WTC11 (cell line): ENCODE measurements around the gene C14orf132. TPM values are rescaled to one million over a fixed set of nuclear protein-coding genes. Genes with fewer than 3 reads are reported as not detected.

ENCODE experiments used
- ATAC-seq: fragments of 200-7000 bp; cut with Tn5 transposase; 2 replicates; pipeline ENCODE4 v1.10.0; 2021; ENCODE audit warnings: mild to moderate bottlenecking, moderate library complexity
- Bru-seq: library from RNA; stranded (reverse); fragments of 400-500 nt; gene quantifications from one replicate; lab custom pipeline; 2021; lab: Mats Ljungman, UMichigan
- CTCF ChIA-PET: fragments of 300-600 bp; sonication (Branson Sonifier 250); formaldehyde crosslinking; loops from one replicate; lab custom pipeline; 2021; ENCODE audit warnings: antibody characterized with exemption; lab: Charles Lee
- POLR2A ChIA-PET: fragments of 350-600 bp; sonication (Branson Sonifier 250); formaldehyde crosslinking; loops from one replicate; lab custom pipeline; 2021; ENCODE audit warnings: antibody characterized with exemption; lab: Charles Lee
- DNase-seq: peaks from one replicate; pipeline ENCODE4 v3.0.0; 2021; ENCODE audit warnings: low spot score
- H3K27ac Mint-ChIP-seq: 2 replicates; pipeline ENCODE4 v1.8.0; 2021; ENCODE audit warnings: mixed read lengths
- H3K27me3 Mint-ChIP-seq: 2 replicates; pipeline ENCODE4 v1.8.0; 2021; ENCODE audit warnings: low read depth, mild to moderate bottlenecking, moderate library complexity, mixed read lengths
- H3K36me3 Mint-ChIP-seq: 2 replicates; pipeline ENCODE4 v1.8.0; 2021; ENCODE audit warnings: mixed read lengths
- H3K4me1 Mint-ChIP-seq: 2 replicates; pipeline ENCODE4 v1.8.0; 2022; ENCODE audit warnings: mixed read lengths
- H3K4me3 Mint-ChIP-seq: 2 replicates; pipeline ENCODE4 v1.8.0; 2021; ENCODE audit warnings: mild to moderate bottlenecking, moderate library complexity, mixed read lengths
- H3K9me3 Mint-ChIP-seq: 2 replicates; pipeline ENCODE4 v1.8.0; 2021; ENCODE audit warnings: mixed read lengths
- ATF1 ChIP-seq: sonication (generic); formaldehyde crosslinking; IDR thresholded peaks from 2 replicates; pipeline ENCODE4 v1.8.1; 2023; ENCODE audit warnings: mild to moderate bottlenecking, moderate library complexity, missing genetic modification reagents
- ETV6 ChIP-seq: sonication (generic); formaldehyde crosslinking; IDR thresholded peaks from 2 replicates; pipeline ENCODE4 v1.8.1; 2022; ENCODE audit warnings: mild to moderate bottlenecking, missing genetic modification reagents
- FOXK1 ChIP-seq: sonication (generic); formaldehyde crosslinking; IDR thresholded peaks from 2 replicates; pipeline ENCODE4 v1.8.0; 2022; ENCODE audit warnings: mild to moderate bottlenecking, moderate library complexity, missing genetic modification reagents
- KAT7 ChIP-seq: sonication (generic); formaldehyde crosslinking; IDR thresholded peaks from 2 replicates; pipeline ENCODE4 v1.8.1; 2023; ENCODE audit warnings: missing genetic modification reagents, mild to moderate bottlenecking, borderline replicate concordance
- SMAD4 ChIP-seq: sonication (generic); formaldehyde crosslinking; IDR thresholded peaks from 2 replicates; pipeline ENCODE4 v1.8.0; 2022; ENCODE audit warnings: mild to moderate bottlenecking, missing genetic modification reagents
- TEAD1 ChIP-seq: sonication (generic); formaldehyde crosslinking; IDR thresholded peaks from 2 replicates; pipeline ENCODE4 v1.8.0; 2022; ENCODE audit warnings: mild to moderate bottlenecking, missing genetic modification reagents
- ZNF263 ChIP-seq: sonication (generic); formaldehyde crosslinking; IDR thresholded peaks from 2 replicates; pipeline ENCODE4 v1.8.1; 2022; ENCODE audit warnings: low read depth, mild to moderate bottlenecking, moderate library complexity, missing genetic modification reagents
- long read RNA-seq, 3 experiments: library from RNA in 1 of 3; library from capped mRNA in 1 of 3; library from polyadenylated mRNA in 1 of 3; unstranded in 2 of 3; stranded (forward) in 1 of 3; transcript quantifications; one replicate each; pipeline ENCODE4 v2.0.0, GENCODE V29; 2021
- total RNA-seq: library from RNA; stranded (reverse); gene quantifications from 3 replicates; pipeline ENCODE4 v1.2.3, GENCODE V29; 2021
- TF ChIP-seq, protein P1 (sequence below): sonication (generic); formaldehyde crosslinking; IDR thresholded peaks from 2 replicates; pipeline ENCODE4 v1.8.1; 2022; ENCODE audit warnings: mild to moderate bottlenecking, moderate library complexity, missing genetic modification reagents
- TF ChIP-seq, protein P2 (sequence below): sonication (generic); formaldehyde crosslinking; IDR thresholded peaks from 2 replicates; pipeline ENCODE4 v1.8.1; 2023; ENCODE audit warnings: mild to moderate bottlenecking, missing genetic modification reagents, moderate library complexity
- TF ChIP-seq, protein P3 (sequence below): sonication (generic); formaldehyde crosslinking; IDR thresholded peaks from 2 replicates; pipeline ENCODE4 v1.8.0; 2022; ENCODE audit warnings: mild to moderate bottlenecking, missing genetic modification reagents
- TF ChIP-seq, protein P4 (sequence below): sonication (generic); formaldehyde crosslinking; IDR thresholded peaks from 2 replicates; pipeline ENCODE4 v1.8.1; 2023; ENCODE audit warnings: mild to moderate bottlenecking, missing genetic modification reagents
- TF ChIP-seq, protein P5 (sequence below): fragments of 250-450 bp; sonication (Bioruptor Pico); IDR thresholded peaks from 2 replicates; pipeline ENCODE4 v1.9.0; 2021; ENCODE audit warnings: mild to moderate bottlenecking
- TF ChIP-seq, protein P6 (sequence below): fragments of 250-450 bp; sonication (Bioruptor Pico); IDR thresholded peaks from 2 replicates; pipeline ENCODE4 v2.1.2; 2022; ENCODE audit warnings: mild to moderate bottlenecking, moderate library complexity
- TF ChIP-seq, protein P7 (sequence below): sonication (generic); formaldehyde crosslinking; IDR thresholded peaks from 2 replicates; pipeline ENCODE4 v1.8.1; 2023; ENCODE audit warnings: mild to moderate bottlenecking, missing genetic modification reagents
- TF ChIP-seq, protein P8 (sequence below): fragments of 200-600 bp; IDR thresholded peaks from 2 replicates; pipeline ENCODE4 v1.8.0; 2022; ENCODE audit warnings: antibody characterized with exemption
- TF ChIP-seq, protein P9 (sequence below): sonication (generic); formaldehyde crosslinking; IDR thresholded peaks from 2 replicates; pipeline ENCODE4 v1.8.0; 2022; ENCODE audit warnings: mild to moderate bottlenecking, missing genetic modification reagents

The C14orf132 gene
- total RNA-seq (14.1 to 17.6 TPM (median 16.0 TPM) in 3 replicates), Bru-seq, nascent RNA (percentile 64 among the genes with signal in this experiment)
- long read RNA-seq, experiment 1, full-length matches to known transcripts, result 30 of 63 reads
- long read RNA-seq, experiment 1, partial matches to known transcripts, result 0 of 63 reads
- long read RNA-seq, experiment 1, other reads (novel, unspliced or antisense), result 33 of 63 reads
- long read RNA-seq, experiment 2, full-length matches to known transcripts, result 4 of 18 reads
- long read RNA-seq, experiment 2, partial matches to known transcripts, result 0 of 18 reads
- long read RNA-seq, experiment 2, other reads (novel, unspliced or antisense), result 14 of 18 reads
- long read RNA-seq, experiment 3, partial matches to known transcripts, result 0 of 1 reads
- long read RNA-seq, experiment 3, other reads (novel, unspliced or antisense), result 1 of 1 reads

DNA sequence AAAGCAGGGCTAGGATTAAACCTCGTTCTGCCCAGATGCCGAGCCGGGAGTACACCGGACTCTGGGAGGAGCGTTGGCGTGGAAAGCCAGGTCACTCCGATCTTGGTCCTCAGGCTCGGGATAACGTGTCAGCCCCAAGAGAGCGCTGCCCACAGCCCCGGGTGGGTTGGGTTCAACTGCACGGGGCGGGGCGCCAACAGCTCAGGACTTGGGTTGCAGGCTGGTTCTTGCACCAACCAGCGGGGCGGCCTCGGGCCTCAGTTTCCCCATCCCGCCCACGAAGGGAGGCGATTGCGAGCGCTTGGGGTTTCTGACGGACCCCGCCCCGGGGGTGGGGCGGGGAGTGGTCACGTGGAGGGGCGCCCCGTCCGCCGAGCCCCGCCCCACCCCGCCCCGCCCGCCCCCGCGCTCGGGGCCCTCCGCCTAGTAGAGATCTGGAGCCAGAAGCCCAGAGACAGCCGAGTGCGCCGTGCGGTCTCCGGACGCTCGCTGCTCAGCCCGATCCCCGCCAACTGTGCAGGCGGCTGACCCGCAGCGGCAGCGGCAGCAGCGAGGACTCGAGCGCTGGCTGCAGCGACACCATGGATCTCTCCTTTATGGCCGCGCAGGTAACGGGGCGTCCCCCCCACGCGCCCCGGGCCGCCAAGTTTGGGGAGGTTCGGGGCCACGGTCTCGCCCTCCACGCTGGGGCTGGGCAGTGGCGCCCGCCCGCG, at the start of gene C14orf132:
TSS of gene C14orf132 (plus strand) at position 443 of the 713 bp plus-strand sequence. CDS start at position 582, 139 bp downstream.
- Mint-ChIP-seq H3K27me3 (peaks cover 57% of the 10 kb centered on the region), H3K9me3 (no peaks in the 10 kb centered on the region), H3K4me1 (peaks cover 25% of the 10 kb centered on the region), H3K36me3 (peaks cover 7% of the 10 kb centered on the region; the same call in 1 of the 2 replicates), H3K27ac (no peak within 1 kb of the TSS), H3K4me3 (peak within 1 kb of the TSS; percentile 81)
- ATAC-seq (peak; percentile 87), DNase-seq (peak; percentile 72)
- POLR2A ChIA-PET, result no interaction called here
- TF ChIP-seq, protein P1, sequence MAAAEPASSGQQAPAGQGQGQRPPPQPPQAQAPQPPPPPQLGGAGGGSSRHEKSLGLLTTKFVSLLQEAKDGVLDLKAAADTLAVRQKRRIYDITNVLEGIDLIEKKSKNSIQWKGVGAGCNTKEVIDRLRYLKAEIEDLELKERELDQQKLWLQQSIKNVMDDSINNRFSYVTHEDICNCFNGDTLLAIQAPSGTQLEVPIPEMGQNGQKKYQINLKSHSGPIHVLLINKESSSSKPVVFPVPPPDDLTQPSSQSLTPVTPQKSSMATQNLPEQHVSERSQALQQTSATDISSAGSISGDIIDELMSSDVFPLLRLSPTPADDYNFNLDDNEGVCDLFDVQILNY (CRISPR knock-in tag), result peak; percentile 6; the same call in 1 of the 2 replicates
- no peak for TF ChIP-seq SMAD4 (CRISPR knock-in tag)
- TF ChIP-seq, protein P2, sequence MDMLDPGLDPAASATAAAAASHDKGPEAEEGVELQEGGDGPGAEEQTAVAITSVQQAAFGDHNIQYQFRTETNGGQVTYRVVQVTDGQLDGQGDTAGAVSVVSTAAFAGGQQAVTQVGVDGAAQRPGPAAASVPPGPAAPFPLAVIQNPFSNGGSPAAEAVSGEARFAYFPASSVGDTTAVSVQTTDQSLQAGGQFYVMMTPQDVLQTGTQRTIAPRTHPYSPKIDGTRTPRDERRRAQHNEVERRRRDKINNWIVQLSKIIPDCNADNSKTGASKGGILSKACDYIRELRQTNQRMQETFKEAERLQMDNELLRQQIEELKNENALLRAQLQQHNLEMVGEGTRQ (CRISPR knock-in tag), result peak; percentile 89
- TF ChIP-seq, protein P3, sequence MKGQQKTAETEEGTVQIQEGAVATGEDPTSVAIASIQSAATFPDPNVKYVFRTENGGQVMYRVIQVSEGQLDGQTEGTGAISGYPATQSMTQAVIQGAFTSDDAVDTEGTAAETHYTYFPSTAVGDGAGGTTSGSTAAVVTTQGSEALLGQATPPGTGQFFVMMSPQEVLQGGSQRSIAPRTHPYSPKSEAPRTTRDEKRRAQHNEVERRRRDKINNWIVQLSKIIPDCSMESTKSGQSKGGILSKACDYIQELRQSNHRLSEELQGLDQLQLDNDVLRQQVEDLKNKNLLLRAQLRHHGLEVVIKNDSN (CRISPR knock-in tag), result peak; percentile 82
- TF ChIP-seq, protein P4, sequence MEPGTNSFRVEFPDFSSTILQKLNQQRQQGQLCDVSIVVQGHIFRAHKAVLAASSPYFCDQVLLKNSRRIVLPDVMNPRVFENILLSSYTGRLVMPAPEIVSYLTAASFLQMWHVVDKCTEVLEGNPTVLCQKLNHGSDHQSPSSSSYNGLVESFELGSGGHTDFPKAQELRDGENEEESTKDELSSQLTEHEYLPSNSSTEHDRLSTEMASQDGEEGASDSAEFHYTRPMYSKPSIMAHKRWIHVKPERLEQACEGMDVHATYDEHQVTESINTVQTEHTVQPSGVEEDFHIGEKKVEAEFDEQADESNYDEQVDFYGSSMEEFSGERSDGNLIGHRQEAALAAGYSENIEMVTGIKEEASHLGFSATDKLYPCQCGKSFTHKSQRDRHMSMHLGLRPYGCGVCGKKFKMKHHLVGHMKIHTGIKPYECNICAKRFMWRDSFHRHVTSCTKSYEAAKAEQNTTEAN, result 0 out of 2 replicates have a peak, but pooled peaks have one; percentile 18
- TF ChIP-seq ETV6, result peak; percentile 49; the same call in 1 of the 2 replicates
- TF ChIP-seq, protein P5, sequence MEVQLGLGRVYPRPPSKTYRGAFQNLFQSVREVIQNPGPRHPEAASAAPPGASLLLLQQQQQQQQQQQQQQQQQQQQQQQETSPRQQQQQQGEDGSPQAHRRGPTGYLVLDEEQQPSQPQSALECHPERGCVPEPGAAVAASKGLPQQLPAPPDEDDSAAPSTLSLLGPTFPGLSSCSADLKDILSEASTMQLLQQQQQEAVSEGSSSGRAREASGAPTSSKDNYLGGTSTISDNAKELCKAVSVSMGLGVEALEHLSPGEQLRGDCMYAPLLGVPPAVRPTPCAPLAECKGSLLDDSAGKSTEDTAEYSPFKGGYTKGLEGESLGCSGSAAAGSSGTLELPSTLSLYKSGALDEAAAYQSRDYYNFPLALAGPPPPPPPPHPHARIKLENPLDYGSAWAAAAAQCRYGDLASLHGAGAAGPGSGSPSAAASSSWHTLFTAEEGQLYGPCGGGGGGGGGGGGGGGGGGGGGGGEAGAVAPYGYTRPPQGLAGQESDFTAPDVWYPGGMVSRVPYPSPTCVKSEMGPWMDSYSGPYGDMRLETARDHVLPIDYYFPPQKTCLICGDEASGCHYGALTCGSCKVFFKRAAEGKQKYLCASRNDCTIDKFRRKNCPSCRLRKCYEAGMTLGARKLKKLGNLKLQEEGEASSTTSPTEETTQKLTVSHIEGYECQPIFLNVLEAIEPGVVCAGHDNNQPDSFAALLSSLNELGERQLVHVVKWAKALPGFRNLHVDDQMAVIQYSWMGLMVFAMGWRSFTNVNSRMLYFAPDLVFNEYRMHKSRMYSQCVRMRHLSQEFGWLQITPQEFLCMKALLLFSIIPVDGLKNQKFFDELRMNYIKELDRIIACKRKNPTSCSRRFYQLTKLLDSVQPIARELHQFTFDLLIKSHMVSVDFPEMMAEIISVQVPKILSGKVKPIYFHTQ, result no peak
- 0 out of 2 replicates have a peak, but pooled peaks have one; percentile 39 for TF ChIP-seq FOXK1
- TF ChIP-seq, protein P6, sequence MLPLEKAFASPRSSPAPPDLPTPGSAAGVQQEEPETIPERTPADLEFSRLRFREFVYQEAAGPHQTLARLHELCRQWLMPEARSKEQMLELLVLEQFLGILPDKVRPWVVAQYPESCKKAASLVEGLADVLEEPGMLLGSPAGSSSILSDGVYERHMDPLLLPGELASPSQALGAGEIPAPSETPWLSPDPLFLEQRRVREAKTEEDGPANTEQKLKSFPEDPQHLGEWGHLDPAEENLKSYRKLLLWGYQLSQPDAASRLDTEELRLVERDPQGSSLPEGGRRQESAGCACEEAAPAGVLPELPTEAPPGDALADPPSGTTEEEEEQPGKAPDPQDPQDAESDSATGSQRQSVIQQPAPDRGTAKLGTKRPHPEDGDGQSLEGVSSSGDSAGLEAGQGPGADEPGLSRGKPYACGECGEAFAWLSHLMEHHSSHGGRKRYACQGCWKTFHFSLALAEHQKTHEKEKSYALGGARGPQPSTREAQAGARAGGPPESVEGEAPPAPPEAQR (CRISPR knock-in tag), result no peak
- CTCF ChIA-PET, result interaction anchor here (0.7 to 2.7 kb wide), 9 partner anchors 10 to 477 kb away, joined by 3 to 16 read pairs (median 4); no protein-coding TSS in a partner anchor

DNA sequence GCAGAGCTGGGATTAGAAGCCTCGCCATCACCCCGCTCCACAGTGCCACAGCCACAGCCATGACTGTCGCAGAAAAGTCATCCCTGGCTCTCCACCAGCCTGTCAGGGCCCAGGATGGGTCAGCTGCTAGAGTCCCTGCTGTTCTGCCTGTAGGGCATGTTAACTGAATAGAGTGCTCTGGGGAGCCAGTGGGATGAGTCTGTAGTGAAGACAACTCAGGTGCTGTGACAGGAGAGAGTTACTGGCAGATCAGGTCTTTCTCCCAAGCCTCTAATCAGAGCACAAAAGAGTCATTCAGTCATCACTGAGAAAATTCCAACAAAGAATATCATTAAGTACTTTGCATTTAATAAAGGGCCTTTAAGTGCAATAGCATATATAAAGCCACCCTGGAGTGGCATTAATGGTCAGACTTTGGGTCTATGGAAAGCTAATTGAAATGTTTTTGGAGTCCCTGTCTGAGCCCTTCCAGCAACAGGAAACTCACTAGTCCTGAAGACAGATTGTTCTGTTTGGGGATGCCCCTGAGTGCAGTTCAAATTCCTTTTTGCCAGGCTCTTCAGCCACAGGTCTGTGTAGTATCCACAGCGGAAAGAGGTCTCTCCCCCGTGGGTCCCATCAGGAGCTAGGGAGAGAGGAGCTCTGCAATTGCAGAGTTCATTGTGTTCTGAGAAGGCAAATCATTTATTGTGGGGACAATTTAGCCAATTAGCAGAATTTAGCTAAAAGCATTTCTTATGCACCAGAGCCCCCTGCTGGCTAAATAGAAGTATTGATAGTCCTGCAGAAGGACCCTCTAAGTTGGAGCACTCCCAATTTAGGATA, 45.2 kb upstream of the C14orf132 start:
- peaks cover 39% of the 10 kb centered on the region for H3K36me3 Mint-ChIP-seq
- DNase-seq (no peak), ATAC-seq (peak; percentile 79)
- H3K4me1 Mint-ChIP-seq, result peaks cover 19% of the 10 kb centered on the region
- H3K27ac Mint-ChIP-seq, result peak overlapping the region; percentile 74; the same call in 1 of the 2 replicates
- H3K4me3 Mint-ChIP-seq, result no peak overlapping the region
- ChIA-PET CTCF (interaction anchor here (0.6 to 5.5 kb wide), 54 partner anchors 9 to 552 kb away, joined by 3 to 42 read pairs (median 5); partner anchors contain the start of genes TCL1B and TUNAR), POLR2A (interaction anchor here (1.4 kb wide), 1 partner anchor 430 kb away, joined by 4 read pairs; no protein-coding TSS in a partner anchor)
- H3K27me3 Mint-ChIP-seq, result peaks cover 9% of the 10 kb centered on the region
- TF ChIP-seq ATF1 (no peak), ETV6 (no peak), ZNF263 (CRISPR knock-in tag) (peak; percentile 20; the same call in 1 of the 2 replicates), TEAD1 (CRISPR knock-in tag) (peak; percentile 76; the same call in 1 of the 2 replicates), KAT7 (CRISPR knock-in tag) (no peak)
- TF ChIP-seq, protein P7, sequence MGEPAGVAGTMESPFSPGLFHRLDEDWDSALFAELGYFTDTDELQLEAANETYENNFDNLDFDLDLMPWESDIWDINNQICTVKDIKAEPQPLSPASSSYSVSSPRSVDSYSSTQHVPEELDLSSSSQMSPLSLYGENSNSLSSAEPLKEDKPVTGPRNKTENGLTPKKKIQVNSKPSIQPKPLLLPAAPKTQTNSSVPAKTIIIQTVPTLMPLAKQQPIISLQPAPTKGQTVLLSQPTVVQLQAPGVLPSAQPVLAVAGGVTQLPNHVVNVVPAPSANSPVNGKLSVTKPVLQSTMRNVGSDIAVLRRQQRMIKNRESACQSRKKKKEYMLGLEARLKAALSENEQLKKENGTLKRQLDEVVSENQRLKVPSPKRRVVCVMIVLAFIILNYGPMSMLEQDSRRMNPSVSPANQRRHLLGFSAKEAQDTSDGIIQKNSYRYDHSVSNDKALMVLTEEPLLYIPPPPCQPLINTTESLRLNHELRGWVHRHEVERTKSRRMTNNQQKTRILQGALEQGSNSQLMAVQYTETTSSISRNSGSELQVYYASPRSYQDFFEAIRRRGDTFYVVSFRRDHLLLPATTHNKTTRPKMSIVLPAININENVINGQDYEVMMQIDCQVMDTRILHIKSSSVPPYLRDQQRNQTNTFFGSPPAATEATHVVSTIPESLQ (CRISPR knock-in tag), result no peak
- TF ChIP-seq, protein P8, sequence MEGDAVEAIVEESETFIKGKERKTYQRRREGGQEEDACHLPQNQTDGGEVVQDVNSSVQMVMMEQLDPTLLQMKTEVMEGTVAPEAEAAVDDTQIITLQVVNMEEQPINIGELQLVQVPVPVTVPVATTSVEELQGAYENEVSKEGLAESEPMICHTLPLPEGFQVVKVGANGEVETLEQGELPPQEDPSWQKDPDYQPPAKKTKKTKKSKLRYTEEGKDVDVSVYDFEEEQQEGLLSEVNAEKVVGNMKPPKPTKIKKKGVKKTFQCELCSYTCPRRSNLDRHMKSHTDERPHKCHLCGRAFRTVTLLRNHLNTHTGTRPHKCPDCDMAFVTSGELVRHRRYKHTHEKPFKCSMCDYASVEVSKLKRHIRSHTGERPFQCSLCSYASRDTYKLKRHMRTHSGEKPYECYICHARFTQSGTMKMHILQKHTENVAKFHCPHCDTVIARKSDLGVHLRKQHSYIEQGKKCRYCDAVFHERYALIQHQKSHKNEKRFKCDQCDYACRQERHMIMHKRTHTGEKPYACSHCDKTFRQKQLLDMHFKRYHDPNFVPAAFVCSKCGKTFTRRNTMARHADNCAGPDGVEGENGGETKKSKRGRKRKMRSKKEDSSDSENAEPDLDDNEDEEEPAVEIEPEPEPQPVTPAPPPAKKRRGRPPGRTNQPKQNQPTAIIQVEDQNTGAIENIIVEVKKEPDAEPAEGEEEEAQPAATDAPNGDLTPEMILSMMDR, result peak; percentile 89
- TF ChIP-seq, protein P9, sequence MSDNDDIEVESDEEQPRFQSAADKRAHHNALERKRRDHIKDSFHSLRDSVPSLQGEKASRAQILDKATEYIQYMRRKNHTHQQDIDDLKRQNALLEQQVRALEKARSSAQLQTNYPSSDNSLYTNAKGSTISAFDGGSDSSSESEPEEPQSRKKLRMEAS (CRISPR knock-in tag), result 0 out of 2 replicates have a peak, but pooled peaks have one; percentile 19
- peaks cover 39% of the 10 kb centered on the region for H3K9me3 Mint-ChIP-seq
